HG03108 (cell line): ENCODE data around the gene NSUN5.
"Not testable (repeated sequence)": the region's sequence is repeated elsewhere in the genome, so short reads cannot be mapped to it uniquely, and the experiment has no call there.

Source experiments
- ATAC-seq: cut with Tn5 transposase; IDR thresholded peaks from one replicate; pipeline ENCODE4 v1.9.1; 2021; ENCODE audit warnings: moderate library complexity; ENCODE audit not compliant: unreplicated experiment

The NSUN5 gene

DNA sequence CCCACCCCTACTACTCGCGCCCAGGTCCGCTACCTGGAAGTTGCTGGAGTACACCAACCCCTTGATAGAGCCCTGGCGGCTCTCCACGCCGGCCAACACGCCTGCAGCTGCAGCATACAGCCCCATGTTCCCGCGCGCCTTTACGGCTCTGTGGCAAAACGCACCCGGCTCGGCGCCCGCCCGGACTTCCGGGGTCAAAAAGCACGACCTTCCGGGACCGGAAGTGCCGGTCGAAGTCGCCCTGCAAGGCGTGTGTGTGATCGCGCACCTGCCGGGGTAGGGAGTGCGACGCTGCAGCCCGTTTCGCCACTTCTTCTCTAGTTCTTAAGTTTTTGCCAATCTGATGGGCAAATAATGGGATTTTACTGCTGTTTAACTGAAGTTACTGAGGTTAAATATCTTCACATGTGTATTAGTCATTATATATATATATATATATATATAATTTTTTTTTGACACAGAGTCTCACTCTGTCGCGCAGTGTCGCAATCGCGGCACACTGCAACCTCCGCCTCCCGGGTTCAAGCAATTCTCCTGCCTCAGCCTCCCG lies at the start of gene NSUN5:
NSUN5 (minus strand) TSS at position 162 of the 550 bp plus-strand sequence; CDS start at position 126, 36 bp downstream.
- ATAC-seq: peak; percentile 95

DNA sequence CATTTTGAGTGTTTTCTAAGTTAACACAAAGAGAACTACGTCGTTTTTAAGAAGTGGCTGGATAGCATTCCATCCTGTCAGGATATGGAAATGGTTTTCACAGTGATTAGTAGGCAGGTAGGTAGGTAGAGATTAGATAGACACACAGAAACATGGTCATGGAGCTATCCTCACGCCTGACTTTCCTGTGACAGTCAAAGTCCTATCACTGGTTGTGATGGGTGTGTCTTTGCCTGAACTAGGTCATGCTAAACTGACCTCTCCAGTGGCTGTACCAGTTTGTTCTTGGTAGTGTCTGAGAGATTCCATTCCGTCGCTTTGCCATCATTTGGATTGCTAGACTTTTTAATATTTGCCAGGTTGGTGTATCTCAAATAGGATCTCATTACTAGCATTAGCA lies 47.5 kb upstream of the NSUN5 start:
- ATAC-seq: no peak

- ATAC-seq: no peak
Measured at GRCh38 chr7:73354821-73355220, 46.2 kb upstream of the NSUN5 start.

DNA sequence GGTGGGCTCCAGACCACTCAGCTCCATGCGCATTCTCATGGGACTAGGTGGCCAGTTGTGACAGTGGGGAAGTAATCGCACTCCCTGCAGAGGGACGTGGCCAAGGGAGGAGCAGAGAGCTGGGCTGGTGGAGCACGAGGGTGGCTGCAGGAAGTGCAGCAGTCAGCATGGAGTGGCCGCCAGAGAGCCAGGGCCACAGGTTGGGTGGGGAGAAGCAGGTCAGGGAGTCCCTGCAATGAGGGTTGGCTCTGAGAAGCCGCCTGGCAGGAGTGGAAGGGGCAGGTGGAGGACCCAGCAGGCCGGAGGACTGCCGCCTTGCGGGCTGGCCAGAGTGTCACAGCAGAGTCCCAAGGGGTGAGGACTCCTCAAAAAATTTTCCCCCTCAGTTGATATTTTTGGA lies 45.6 kb upstream of the NSUN5 start:
- ATAC-seq: no peak

DNA sequence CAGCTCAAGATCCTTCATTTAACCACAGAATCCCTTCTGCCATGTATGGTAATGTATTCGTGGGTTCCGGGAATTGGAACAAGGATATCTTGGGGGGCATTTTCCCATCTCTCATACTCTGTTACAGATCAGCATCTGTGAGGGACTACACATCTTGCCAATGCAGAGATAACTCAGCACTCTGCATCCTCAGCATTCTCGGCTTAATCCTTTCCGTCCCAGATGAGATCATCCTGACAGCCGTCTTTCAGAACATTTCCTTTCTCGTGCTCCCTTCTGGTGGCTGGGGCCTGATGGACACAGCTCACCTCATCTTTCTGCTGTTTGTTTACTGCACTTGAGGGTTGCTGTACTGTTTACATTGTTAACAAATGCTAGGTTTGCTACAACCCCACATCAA lies 44.6 kb upstream of the NSUN5 start:
- no peak for ATAC-seq

- ATAC-seq: no peak
Measured at GRCh38 chr7:73352784-73353183, 44.2 kb upstream of the NSUN5 start.

DNA sequence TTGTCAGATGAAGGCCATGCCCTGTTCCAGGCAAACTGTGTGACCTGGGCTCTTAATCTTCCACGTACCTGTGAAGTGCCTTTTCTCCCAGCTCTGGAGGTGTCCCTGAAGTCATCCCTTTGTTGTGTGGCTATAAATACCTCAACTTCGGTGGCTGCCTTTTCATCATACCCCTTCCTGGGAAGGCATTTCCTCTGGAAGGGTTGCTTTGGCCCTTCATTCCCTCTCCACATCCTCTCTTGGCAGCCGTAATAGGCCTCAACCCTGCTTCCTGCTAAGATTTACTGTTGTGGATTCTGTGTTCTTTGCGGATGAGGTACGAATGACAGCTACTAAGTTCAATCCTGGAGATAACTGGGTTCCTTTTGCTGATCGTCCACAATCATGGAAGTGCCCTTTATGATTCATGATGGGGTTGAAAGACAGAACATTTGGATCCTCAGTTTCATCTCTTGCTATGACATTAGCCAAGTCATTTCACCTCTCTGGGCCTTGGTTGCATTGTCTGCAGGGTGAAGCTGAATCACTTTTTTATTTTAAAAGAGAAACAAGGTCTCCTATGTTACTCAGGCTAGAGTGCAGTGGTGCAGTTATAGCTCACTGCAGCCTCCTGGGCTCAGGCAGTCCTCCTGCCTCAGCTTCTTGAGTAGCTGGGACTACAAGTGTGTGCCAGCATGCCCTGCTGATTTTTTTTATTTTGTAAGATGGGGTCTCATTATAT lies 43.0 kb upstream of the NSUN5 start:
- ATAC-seq: no peak

GRCh38 chr7:73350306-73351068 lies 41.9 kb upstream of the NSUN5 start:
- no peak for ATAC-seq

- ATAC-seq: no peak
Measured at GRCh38 chr7:73349763-73350162, 41.1 kb upstream of the NSUN5 start.

DNA sequence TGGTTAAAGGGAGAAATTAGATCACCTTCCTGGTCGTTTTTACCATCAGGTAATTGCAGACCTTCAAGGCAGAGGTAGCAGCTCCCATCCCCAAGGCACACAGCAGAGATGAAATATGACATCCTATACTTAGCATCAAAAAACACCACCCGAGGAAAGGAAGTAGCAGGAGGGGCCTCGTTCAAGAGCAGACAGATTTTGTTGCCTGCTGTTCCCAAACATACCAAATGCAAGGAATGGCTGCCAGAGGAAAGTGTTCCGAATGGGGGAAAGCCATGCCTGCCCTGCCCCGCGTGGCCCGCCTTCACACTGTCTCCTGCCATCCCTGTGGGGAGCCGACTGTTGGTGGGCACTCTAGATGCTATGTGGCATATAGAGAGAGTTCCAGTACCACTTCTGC lies 37.3 kb upstream of the NSUN5 start:
- no peak for ATAC-seq

DNA sequence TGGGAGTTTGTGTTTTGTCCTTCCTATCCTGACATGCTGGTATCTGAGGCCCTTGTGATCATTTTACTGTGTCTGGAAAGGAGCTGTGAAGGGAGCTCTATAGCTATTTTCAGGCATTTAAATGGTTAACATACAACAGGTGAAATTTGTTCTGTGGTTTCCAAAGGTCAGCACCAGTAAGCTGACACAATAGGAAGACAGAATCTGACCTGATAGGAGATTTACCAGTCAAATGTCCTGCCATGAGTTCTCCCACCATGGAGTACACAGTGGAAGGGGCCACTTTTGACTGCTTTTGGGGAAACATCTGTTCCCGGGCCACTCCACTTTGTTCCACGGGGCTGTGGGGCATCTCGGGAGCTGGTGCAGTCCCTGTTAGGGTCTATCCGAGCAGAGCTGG lies 36.9 kb upstream of the NSUN5 start:
- no peak for ATAC-seq

GRCh38 chr7:73343671-73344380 lies 35.2 kb upstream of the NSUN5 start:
- no peak for ATAC-seq

- ATAC-seq: no peak
Measured at GRCh38 chr7:73342645-73343044, 34.0 kb upstream of the NSUN5 start.

DNA sequence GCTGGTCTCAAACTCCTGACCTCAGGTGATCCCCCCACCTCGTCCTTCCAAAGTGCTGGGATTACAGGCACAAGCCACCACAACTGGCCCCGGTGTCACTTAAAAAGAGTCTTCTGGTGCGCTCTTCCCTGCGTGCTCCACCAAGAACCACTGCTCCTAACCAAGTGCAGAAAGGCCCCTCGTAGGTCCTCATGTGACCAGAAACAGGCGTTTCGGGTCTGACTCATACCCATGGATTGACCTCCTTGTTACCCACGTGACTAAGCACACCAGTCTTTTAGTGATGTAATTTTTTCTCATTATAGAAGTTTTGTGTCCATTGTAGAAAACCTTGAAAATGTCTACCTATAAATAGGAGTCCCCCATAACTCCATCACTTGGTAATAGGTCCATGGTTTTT lies 33.3 kb upstream of the NSUN5 start:
- ATAC-seq: no peak

DNA sequence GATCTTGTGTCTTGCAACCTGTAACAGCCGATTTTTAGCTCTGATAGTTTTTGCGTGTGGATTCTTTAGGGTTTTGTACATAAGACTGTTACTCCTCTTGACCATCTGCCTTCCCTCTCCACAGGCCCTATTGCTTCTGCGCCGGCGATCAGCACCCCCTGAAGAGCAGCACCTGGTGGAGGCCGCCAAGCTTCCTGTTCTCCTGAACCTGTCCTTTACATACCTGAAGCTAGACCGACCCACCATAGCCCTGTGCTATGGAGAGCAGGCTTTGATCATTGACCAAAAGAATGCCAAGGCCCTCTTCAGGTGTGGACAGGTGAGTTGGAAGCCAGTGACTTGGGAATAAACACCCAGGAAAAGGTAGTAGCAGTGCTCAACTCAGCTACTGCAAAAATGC lies 31.9 kb upstream of the NSUN5 start:
- no peak for ATAC-seq

- no peak for ATAC-seq
Measured at GRCh38 chr7:73338321-73338720, 29.7 kb upstream of the NSUN5 start.

GRCh38 chr7:73332447-73332846 lies 23.8 kb upstream of the NSUN5 start:
- ATAC-seq: no peak

DNA sequence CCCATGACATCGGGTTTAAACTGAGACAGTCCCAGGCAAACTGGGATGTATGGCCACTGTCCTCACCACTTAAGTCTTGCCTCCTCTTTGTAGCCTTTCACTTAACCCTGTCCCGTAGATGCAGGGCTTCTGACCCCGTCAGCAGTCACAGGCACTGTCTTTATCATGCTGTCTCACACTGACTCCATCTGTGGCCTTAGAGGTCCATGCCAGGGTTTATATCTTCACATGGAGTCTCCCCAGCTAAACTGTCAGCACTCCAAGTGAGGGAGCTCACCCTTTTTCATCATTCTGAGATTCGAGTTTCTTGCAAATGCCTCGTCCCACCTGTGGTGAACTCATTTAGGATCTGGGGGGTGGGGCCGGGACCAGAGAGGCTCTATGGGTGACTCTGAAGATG lies 22.1 kb upstream of the NSUN5 start:
- no peak for ATAC-seq

GRCh38 chr7:73329861-73330581 lies 21.4 kb upstream of the NSUN5 start:
- no peak for ATAC-seq

DNA sequence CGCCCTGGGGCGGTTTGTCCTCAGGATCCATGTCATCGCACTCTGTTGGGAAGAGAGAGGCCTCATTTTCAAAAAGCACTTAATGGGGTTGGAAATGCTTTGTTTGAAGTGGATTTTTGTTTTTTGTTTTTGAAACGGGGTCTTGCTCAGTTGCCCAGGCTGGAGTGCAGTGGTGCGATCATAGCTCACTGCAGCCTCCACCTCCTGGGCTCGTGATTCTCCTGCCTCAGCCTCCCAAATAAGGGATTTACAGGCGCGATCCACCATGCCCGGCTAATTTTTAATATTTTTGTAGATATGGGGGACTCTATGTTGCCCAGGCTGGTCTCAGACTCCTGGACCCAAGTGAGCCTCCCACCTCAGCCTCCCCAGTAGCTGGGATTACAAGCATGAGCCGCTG lies 20.1 kb upstream of the NSUN5 start:
- ATAC-seq: no peak

GRCh38 chr7:73327922-73328321 lies 19.3 kb upstream of the NSUN5 start, which contains the start of the genes FKBP6 and TRIM50:
Gene FKBP6, plus strand, starts transcription at chr7:73328161. Its CDS starts 268 bp downstream, at chr7:73328429.
Gene TRIM50, minus strand, starts transcription at chr7:73328082. Its CDS starts 3,295 bp downstream, at chr7:73324787.
- not testable (repeated sequence) for ATAC-seq
